ENCODE measurements around the gene STN1.

Gene STN1

GRCh38 chr10:103833731-103834365 is 84.1 kb downstream of the STN1 start:
- in situ Hi-C loops (cut with MboI; ENCODE audit: low sequenced_read_pairs): no loop called here

- in situ Hi-C loops (cut with MboI; ENCODE audit: low sequenced_read_pairs): no loop called here
Observed at GRCh38 chr10:103832806-103833205, 85.2 kb downstream of the STN1 start.

Measured in HL-60/S4 (cell line).